PC-9 (cell line): ENCODE data around the gene SFMBT2.
"Not testable (repeated sequence)": the region's sequence is repeated elsewhere in the genome, so short reads cannot be mapped to it uniquely, and the experiment has no call there.

Experiments used
- EZH2 ChIP-seq: fragments of 200-600 bp; sonication (generic); IDR thresholded peaks from 2 replicates; pipeline ENCODE4 v1.8.0; 2017; ENCODE audit warnings: antibody characterized with exemption, low read depth
- TF ChIP-seq, protein P1 (sequence below): fragments of 200-600 bp; sonication (generic); conservative IDR thresholded peaks from 2 replicates; pipeline ENCODE4 v1.6.1; 2017; ENCODE audit warnings: mixed run types, antibody characterized with exemption, mild to moderate bottlenecking, moderate library complexity

DNA sequence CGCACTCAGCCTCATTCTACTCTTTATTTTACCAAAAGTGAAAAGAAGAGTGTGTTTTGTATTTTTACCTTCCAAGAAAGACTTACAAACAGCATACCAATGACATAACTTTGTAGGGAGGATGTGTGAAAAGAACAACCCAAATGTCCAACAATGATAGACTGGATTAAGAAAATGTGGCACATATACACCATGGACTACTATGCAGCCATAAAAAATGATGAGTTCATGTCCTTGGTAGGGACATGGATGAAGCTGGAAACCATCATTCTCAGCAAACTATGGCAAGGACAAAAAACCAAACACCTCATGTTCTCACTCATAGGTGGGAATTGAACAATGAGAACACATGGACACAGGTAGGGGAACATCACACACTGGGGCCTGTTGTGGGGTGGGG, 228.5 kb downstream of the SFMBT2 start:
- TF ChIP-seq, protein P1, sequence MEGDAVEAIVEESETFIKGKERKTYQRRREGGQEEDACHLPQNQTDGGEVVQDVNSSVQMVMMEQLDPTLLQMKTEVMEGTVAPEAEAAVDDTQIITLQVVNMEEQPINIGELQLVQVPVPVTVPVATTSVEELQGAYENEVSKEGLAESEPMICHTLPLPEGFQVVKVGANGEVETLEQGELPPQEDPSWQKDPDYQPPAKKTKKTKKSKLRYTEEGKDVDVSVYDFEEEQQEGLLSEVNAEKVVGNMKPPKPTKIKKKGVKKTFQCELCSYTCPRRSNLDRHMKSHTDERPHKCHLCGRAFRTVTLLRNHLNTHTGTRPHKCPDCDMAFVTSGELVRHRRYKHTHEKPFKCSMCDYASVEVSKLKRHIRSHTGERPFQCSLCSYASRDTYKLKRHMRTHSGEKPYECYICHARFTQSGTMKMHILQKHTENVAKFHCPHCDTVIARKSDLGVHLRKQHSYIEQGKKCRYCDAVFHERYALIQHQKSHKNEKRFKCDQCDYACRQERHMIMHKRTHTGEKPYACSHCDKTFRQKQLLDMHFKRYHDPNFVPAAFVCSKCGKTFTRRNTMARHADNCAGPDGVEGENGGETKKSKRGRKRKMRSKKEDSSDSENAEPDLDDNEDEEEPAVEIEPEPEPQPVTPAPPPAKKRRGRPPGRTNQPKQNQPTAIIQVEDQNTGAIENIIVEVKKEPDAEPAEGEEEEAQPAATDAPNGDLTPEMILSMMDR, result not testable (repeated sequence)
- not testable (repeated sequence) for TF ChIP-seq EZH2
